ENCODE measurements around the gene PDE5A. TPM values are rescaled to one million over a fixed set of nuclear protein-coding genes. Genes with fewer than 3 reads are reported as not detected.
"Not testable (repeated sequence)": the region's sequence is repeated elsewhere in the genome, so short reads cannot be mapped to it uniquely, and the experiment has no call there.

PDE5A gene
- total RNA-seq, 1 donor from 2014 or later: 7.6 TPM

DNA sequence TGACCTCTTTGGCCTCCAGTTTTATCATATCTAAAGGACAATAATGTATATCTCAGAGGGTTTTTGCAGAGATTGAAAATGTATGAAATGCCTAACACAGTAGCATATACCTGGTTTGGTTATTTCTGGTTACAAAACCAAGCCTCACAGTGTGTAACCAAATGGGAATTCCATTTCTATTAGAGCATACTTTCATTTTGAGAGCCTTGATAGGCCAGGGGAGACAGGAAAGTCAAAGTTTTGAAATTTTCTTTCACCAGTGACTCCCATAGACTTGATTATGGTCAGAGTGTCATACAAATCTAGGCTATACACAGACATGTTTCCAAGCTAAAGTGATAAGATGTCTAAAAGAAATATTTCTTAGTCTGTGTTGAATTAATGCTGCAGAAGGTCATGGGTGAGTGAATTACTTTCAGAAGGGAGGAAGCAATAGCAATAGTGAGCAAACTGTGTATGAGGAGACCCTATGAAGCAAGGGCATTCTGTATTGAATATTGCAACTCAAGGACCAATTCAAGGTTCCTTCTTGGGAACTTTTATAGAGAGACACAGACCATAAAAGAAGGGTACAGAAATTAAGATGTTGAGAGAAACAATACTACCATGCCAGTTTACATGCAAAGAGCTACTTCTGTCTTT is 151.1 kb downstream of the PDE5A start:
- H3K36me3 ChIP-seq (ENCODE audit: control insufficient read depth, insufficient read depth, low read length): no peaks in the 10 kb centered on the region
- H3K27me3 ChIP-seq (ENCODE audit: control insufficient read depth, insufficient read depth, low read length): no peaks in the 10 kb centered on the region
- no peak for DNase-seq (ENCODE audit: low read depth)
- no peak overlapping the region for H3K4me3 ChIP-seq (ENCODE audit: low read depth, low read length)
- TF ChIP-seq, protein P1, sequence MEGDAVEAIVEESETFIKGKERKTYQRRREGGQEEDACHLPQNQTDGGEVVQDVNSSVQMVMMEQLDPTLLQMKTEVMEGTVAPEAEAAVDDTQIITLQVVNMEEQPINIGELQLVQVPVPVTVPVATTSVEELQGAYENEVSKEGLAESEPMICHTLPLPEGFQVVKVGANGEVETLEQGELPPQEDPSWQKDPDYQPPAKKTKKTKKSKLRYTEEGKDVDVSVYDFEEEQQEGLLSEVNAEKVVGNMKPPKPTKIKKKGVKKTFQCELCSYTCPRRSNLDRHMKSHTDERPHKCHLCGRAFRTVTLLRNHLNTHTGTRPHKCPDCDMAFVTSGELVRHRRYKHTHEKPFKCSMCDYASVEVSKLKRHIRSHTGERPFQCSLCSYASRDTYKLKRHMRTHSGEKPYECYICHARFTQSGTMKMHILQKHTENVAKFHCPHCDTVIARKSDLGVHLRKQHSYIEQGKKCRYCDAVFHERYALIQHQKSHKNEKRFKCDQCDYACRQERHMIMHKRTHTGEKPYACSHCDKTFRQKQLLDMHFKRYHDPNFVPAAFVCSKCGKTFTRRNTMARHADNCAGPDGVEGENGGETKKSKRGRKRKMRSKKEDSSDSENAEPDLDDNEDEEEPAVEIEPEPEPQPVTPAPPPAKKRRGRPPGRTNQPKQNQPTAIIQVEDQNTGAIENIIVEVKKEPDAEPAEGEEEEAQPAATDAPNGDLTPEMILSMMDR (IDR thresholded peaks at IDR 0.05; ENCODE audit: insufficient read depth, low read length, poor library complexity, severe bottlenecking): no peak

GRCh38 chr4:119471259-119471658 is 157.3 kb downstream of the PDE5A start:
- Histone ChIP-seq H3K4me3 (ENCODE audit: low read depth, low read length) (no peak overlapping the region), H3K27me3 (ENCODE audit: control insufficient read depth, insufficient read depth, low read length) (no peaks in the 10 kb centered on the region), H3K36me3 (ENCODE audit: control insufficient read depth, insufficient read depth, low read length) (no peaks in the 10 kb centered on the region)
- no peak for DNase-seq (ENCODE audit: low read depth)
- TF ChIP-seq, protein P1 (IDR thresholded peaks at IDR 0.05; ENCODE audit: insufficient read depth, low read length, poor library complexity, severe bottlenecking): no peak

- H3K36me3 ChIP-seq (ENCODE audit: control insufficient read depth, insufficient read depth, low read length); DNase-seq (ENCODE audit: low read depth); H3K27me3 ChIP-seq (ENCODE audit: control insufficient read depth, insufficient read depth, low read length); H3K4me3 ChIP-seq (ENCODE audit: low read depth, low read length): not testable (repeated sequence)
Observed at GRCh38 chr4:119470737-119471063, 157.9 kb downstream of the PDE5A start.

- not testable (repeated sequence) for H3K4me3 ChIP-seq (ENCODE audit: low read depth, low read length); DNase-seq (ENCODE audit: low read depth); H3K36me3 ChIP-seq (ENCODE audit: control insufficient read depth, insufficient read depth, low read length); H3K27me3 ChIP-seq (ENCODE audit: control insufficient read depth, insufficient read depth, low read length)
Observed at GRCh38 chr4:119470021-119470736, 158.4 kb downstream of the PDE5A start.

DNA sequence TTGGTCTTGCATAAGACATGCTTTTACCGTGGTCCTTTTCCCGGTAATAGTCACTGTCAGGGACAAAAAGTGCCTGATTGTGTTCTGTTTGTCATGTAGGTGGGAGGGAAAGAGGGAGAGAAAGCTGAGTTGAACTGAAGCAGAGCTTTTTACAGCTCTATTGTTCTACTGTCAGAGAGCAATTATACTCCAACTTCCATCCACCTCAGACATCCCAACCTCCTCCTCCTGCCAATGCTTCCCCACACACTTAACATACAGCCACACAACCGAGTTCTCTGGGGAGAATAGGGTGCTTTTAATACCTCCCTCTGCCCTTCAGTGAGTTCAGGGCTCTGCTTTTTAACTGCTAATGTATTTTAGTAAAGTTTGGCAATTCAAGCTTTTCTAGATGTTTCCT is 159.6 kb downstream of the PDE5A start:
- not testable (repeated sequence) for H3K4me3 ChIP-seq (ENCODE audit: low read depth, low read length); DNase-seq (ENCODE audit: low read depth); H3K36me3 ChIP-seq (ENCODE audit: control insufficient read depth, insufficient read depth, low read length); H3K27me3 ChIP-seq (ENCODE audit: control insufficient read depth, insufficient read depth, low read length)

DNA sequence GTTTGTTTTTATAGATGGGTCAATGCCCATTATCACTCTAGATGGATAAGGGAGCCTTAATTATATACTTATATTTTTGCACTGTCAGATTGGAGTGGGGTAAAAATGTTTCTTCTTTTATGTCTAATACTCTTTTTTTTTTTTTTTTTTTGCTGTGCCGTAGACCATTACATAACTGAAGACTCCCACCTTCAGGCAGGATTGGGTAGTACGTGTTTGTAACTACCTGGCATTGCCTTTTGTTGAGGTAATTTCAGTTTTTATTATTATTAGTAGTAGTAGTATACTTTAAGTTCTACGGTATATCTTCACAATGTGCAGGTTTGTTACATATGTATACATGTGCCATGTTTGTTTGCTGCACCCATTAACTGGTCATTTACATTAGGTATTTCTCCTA is 165.9 kb downstream of the PDE5A start:
- not testable (repeated sequence) for DNase-seq (ENCODE audit: low read depth); H3K4me3 ChIP-seq (ENCODE audit: low read depth, low read length); H3K27me3 ChIP-seq (ENCODE audit: control insufficient read depth, insufficient read depth, low read length); H3K36me3 ChIP-seq (ENCODE audit: control insufficient read depth, insufficient read depth, low read length)

DNA sequence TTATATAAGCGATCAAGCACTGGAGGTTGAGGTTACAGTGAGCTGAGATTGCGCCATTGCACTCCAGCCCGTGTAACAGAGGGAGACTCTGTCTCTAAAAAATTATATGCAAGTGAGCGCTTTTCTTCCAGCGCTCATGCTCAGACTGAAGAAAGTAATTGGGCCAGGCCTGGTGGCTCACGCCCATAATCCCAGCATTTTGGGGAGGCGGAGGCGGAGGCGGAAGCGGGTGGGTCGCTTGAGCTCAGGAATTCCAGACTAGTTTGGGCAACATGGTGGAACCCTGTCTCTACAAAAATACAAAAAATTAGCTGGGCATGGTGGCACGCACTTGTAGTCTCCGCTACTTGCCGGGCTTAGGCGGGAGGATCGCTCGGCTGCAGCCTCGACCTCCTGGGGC is 172.9 kb downstream of the PDE5A start:
- DNase-seq (ENCODE audit: low read depth); H3K36me3 ChIP-seq (ENCODE audit: control insufficient read depth, insufficient read depth, low read length); H3K27me3 ChIP-seq (ENCODE audit: control insufficient read depth, insufficient read depth, low read length): not testable (repeated sequence)
- H3K4me3 ChIP-seq (ENCODE audit: low read depth, low read length): peak overlapping the region; percentile 43

DNA sequence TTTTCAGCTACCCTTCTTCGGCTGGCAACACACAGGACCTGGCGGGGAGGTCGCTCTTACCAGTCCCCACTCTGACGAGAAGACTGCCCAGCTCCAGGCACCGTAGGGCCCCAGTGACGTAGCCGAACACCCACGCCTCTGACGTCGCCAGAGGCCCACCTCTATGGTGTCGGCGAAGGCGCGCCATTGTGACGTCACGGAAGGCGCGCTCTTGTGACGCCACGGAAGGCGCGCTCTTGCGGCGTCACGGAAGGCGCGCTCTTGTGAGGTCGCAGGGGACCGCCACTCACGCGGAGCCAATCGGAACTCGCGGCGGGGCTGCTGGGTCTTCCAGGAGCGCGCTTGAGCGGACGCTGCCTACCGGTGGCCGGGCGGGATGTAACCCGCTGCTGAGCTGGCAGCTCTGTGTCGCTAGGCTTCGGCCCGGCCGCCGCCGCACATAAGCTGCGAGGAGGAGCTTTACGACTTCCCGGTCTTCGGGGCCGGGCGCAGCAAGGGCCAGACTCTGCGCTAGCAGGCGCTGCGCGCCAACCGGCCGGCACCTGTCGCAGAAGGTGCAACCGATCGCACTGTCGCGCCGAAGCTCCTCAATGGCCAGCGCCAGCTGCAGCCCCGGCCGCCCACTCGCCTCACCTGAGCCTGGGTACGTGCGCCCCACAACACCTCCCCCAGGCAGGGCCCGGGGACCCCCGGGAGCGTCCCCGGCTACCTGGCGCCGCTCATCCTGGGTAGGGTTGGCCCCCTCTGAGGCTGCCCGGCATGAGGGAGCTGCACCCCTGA is 173.9 kb downstream of the PDE5A start:
- H3K27me3 ChIP-seq (ENCODE audit: control insufficient read depth, insufficient read depth, low read length); H3K36me3 ChIP-seq (ENCODE audit: control insufficient read depth, insufficient read depth, low read length): not testable (repeated sequence)
- peak; percentile 69 for DNase-seq (ENCODE audit: low read depth)
- TF ChIP-seq, protein P1 (IDR thresholded peaks at IDR 0.05; ENCODE audit: insufficient read depth, low read length, poor library complexity, severe bottlenecking): peak; percentile 12
- H3K4me3 ChIP-seq (ENCODE audit: low read depth, low read length): peak overlapping the region; percentile 84

GRCh38 chr4:119454151-119454490 is 174.5 kb downstream of the PDE5A start:
- H3K27me3 ChIP-seq (ENCODE audit: control insufficient read depth, insufficient read depth, low read length); DNase-seq (ENCODE audit: low read depth); H3K36me3 ChIP-seq (ENCODE audit: control insufficient read depth, insufficient read depth, low read length): not testable (repeated sequence)
- peak overlapping the region; percentile 84 for H3K4me3 ChIP-seq (ENCODE audit: low read depth, low read length)

- not testable (repeated sequence) for H3K4me3 ChIP-seq (ENCODE audit: low read depth, low read length); H3K36me3 ChIP-seq (ENCODE audit: control insufficient read depth, insufficient read depth, low read length); DNase-seq (ENCODE audit: low read depth); H3K27me3 ChIP-seq (ENCODE audit: control insufficient read depth, insufficient read depth, low read length)
Observed at GRCh38 chr4:119453286-119453685, 175.3 kb downstream of the PDE5A start.

DNA sequence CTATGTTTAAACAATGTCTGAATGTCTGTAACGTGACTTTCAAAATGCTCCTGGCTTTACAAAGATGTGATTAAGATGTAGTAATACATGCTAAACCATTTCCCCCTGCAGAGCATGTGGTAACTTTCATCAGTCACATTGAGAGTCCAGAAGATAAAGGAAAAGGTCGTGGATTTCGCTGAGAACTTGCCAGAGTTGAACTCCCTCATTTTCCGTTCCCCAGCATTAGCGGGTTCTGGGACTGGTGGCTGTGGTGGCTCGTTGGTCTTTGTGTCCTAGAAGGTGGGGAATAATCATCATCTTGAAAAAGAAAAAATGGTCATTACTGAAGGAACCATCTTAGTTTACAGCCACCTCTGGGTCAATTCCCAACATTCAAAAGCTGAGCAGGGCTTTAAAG is 178.8 kb downstream of the PDE5A start:
- H3K36me3 ChIP-seq (ENCODE audit: control insufficient read depth, insufficient read depth, low read length); H3K4me3 ChIP-seq (ENCODE audit: low read depth, low read length); H3K27me3 ChIP-seq (ENCODE audit: control insufficient read depth, insufficient read depth, low read length); DNase-seq (ENCODE audit: low read depth): not testable (repeated sequence)

Data from kidney epithelial cell (primary cell).